Measurements from ENCODE around the gene SOX6. TPM values are rescaled to one million over a fixed set of nuclear protein-coding genes. Genes with fewer than 3 reads are reported as not detected.

SOX6 gene
- total and polyA plus RNA-seq, 2 of the 13 experiments (the other 11 are each of a cell fraction or from before 2014, with no cell fraction given), result 2.6 to 11.2 TPM

- TF ChIP-seq POLR2AphosphoS5 (IDR thresholded peaks at IDR 0.05; ENCODE audit: low read depth, low read length) (no peak), ZNF800 (CRISPR knock-in tag; IDR thresholded peaks at IDR 0.05) (0 out of 2 replicates have a peak, but pooled peaks have one; percentile 29), PAXIP1 (CRISPR knock-in tag; conservative IDR thresholded peaks at IDR 0.05) (peak; percentile 95), ZNF788 (CRISPR knock-in tag; IDR thresholded peaks at IDR 0.05; ENCODE audit: borderline replicate concordance) (peak; percentile 28; the same call in 1 of the 2 replicates), TOPORS (CRISPR knock-in tag; IDR thresholded peaks at IDR 0.05) (0 out of 2 replicates have a peak, but pooled peaks have one; percentile 36), ZNF331 (CRISPR knock-in tag; IDR thresholded peaks at IDR 0.05) (peak; percentile 46; the same call in 1 of the 2 replicates), SRSF4 (IDR thresholded peaks at IDR 0.05; ENCODE audit: low read depth, low read length, poor library complexity, severe bottlenecking) (no peak), CBFB (CRISPR knock-in tag; IDR thresholded peaks at IDR 0.05) (no peak), ZNF557 (CRISPR knock-in tag; IDR thresholded peaks at IDR 0.05) (no peak), ZNF749 (CRISPR knock-in tag; IDR thresholded peaks at IDR 0.05; ENCODE audit: borderline replicate concordance) (no peak), JUNB (CRISPR knock-in tag; IDR thresholded peaks at IDR 0.05; ENCODE audit: borderline replicate concordance) (peak; percentile 91), HIC2 (CRISPR knock-in tag; IDR thresholded peaks at IDR 0.05; ENCODE audit: low read depth) (no peak), ARID2 (CRISPR knock-in tag; IDR thresholded peaks at IDR 0.05; ENCODE audit: borderline replicate concordance) (no peak), ARHGAP35 (CRISPR knock-in tag; IDR thresholded peaks at IDR 0.05; ENCODE audit: borderline replicate concordance) (no peak), RFXAP (CRISPR knock-in tag; IDR thresholded peaks at IDR 0.05; ENCODE audit: borderline replicate concordance) (no peak), ZNF780A (CRISPR knock-in tag; IDR thresholded peaks at IDR 0.05) (no peak), TEAD3 (CRISPR knock-in tag; optimal IDR thresholded peaks at IDR 0.05; ENCODE audit: borderline replicate concordance) (peak; percentile 86), RARA (CRISPR knock-in tag; IDR thresholded peaks at IDR 0.05) (peak; percentile 80), PCBP2 (optimal IDR thresholded peaks at IDR 0.05; ENCODE audit: low read depth, low read length, poor library complexity, severe bottlenecking) (no peak), HDAC1 (CRISPR knock-in tag; IDR thresholded peaks at IDR 0.05) (peak; percentile 65), ZNF629 (CRISPR knock-in tag; conservative IDR thresholded peaks at IDR 0.05) (no peak), MIXL1 (CRISPR knock-in tag; IDR thresholded peaks at IDR 0.05) (peak; percentile 64), ZMAT3 (CRISPR knock-in tag; conservative IDR thresholded peaks at IDR 0.05) (no peak), ZNF362 (CRISPR knock-in tag; IDR thresholded peaks at IDR 0.05; ENCODE audit: borderline replicate concordance) (no peak; the same call in 1 of the 2 replicates)
Measured at GRCh38 chr11:16184588-16184987, 171.8 kb downstream of the SOX6 start (continued).
